ENCODE data around the gene LIME1. TPM values are rescaled to one million over a fixed set of nuclear protein-coding genes. Genes with fewer than 3 reads are reported as not detected.
"Not testable (repeated sequence)": the region's sequence is repeated elsewhere in the genome, so short reads cannot be mapped to it uniquely, and the experiment has no call there.

LIME1 gene
- polyA plus RNA-seq, 4 donors = 4.6 to 13.6 (median 7.3) TPM

GRCh38 chr20:63767886-63768285 lies 31.4 kb downstream of the LIME1 start:
- DNase-seq (ENCODE audit: low read depth in 4 of 4, low spot score in 3 of 4) = no peak

GRCh38 chr20:63768591-63769515 lies 32.4 kb downstream of the LIME1 start:
- no peak for DNase-seq (ENCODE audit: low read depth in 4 of 4, low spot score in 3 of 4)

GRCh38 chr20:63769891-63770474 lies 33.5 kb downstream of the LIME1 start:
- DNase-seq (ENCODE audit: low read depth in 4 of 4, low spot score in 3 of 4) = no peak

GRCh38 chr20:63771046-63771707 lies 34.7 kb downstream of the LIME1 start:
- no peak for DNase-seq (ENCODE audit: low read depth in 4 of 4, low spot score in 3 of 4)

GRCh38 chr20:63772781-63773518 lies 36.5 kb downstream of the LIME1 start:
- DNase-seq (ENCODE audit: low read depth in 4 of 4, low spot score in 3 of 4) = no peak

- DNase-seq (ENCODE audit: low read depth in 4 of 4, low spot score in 3 of 4) = no peak
These were observed 37.2 kb downstream of the LIME1 start for GRCh38 chr20:63773571-63774241.

- no peak for DNase-seq (ENCODE audit: low read depth in 4 of 4, low spot score in 3 of 4)
These were observed 37.8 kb downstream of the LIME1 start for GRCh38 chr20:63774306-63774705.

GRCh38 chr20:63775096-63775978 lies 38.9 kb downstream of the LIME1 start:
- peak; percentile 69 to 78 (median 74) for DNase-seq (ENCODE audit: low read depth in 4 of 4, low spot score in 3 of 4)

- DNase-seq (ENCODE audit: low read depth in 4 of 4, low spot score in 3 of 4) = not testable (repeated sequence)
These were observed 40.4 kb downstream of the LIME1 start for GRCh38 chr20:63776875-63777274.

- no peak for DNase-seq (ENCODE audit: low read depth in 4 of 4, low spot score in 3 of 4)
These were observed 41.1 kb downstream of the LIME1 start for GRCh38 chr20:63777614-63778013.

- DNase-seq (ENCODE audit: low read depth in 4 of 4, low spot score in 3 of 4) = no peak
These were observed 41.7 kb downstream of the LIME1 start for GRCh38 chr20:63778034-63778752.

GRCh38 chr20:63778857-63779256 lies 42.4 kb downstream of the LIME1 start:
- DNase-seq (ENCODE audit: low read depth in 4 of 4, low spot score in 3 of 4) = no peak

- no peak for DNase-seq (ENCODE audit: low read depth in 4 of 4, low spot score in 3 of 4)
These were observed 44.7 kb downstream of the LIME1 start for GRCh38 chr20:63781181-63781580.

- no peak for DNase-seq (ENCODE audit: low read depth in 4 of 4, low spot score in 3 of 4)
These were observed 45.6 kb downstream of the LIME1 start for GRCh38 chr20:63782051-63782471.

GRCh38 chr20:63782521-63782971 lies 46.1 kb downstream of the LIME1 start:
- no peak for DNase-seq (ENCODE audit: low read depth in 4 of 4, low spot score in 3 of 4)

- no peak for DNase-seq (ENCODE audit: low read depth in 4 of 4, low spot score in 3 of 4)
These were observed 47.5 kb downstream of the LIME1 start for GRCh38 chr20:63783970-63784369.

GRCh38 chr20:63785691-63786131 lies 49.2 kb downstream of the LIME1 start:
- no peak for DNase-seq (ENCODE audit: low read depth in 4 of 4, low spot score in 3 of 4)

GRCh38 chr20:63787302-63787701 lies 50.8 kb downstream of the LIME1 start:
- DNase-seq (ENCODE audit: low read depth in 4 of 4, low spot score in 3 of 4) = no peak

Data from right renal pelvis (tissue), 4 donors.